Tibial artery (tissue), 4 donors: ENCODE results near the gene KLHDC10.

Source experiments
- DNase-seq, 2 donors: peaks; one replicate each; pipeline ENCODE4 v3.0.0-alpha.2; 2019
- H3K27ac ChIP-seq, 2 donors: fragments of 200-600 bp; sonication (generic) in 1 of 2; 1 replicate in 1 of 2; 2 replicates in 1 of 2; pipeline ENCODE4 v1.5.1; 2018 to 2019; ENCODE audit warnings: mild to moderate bottlenecking in 1 of 2
- H3K27me3 ChIP-seq, 2 donors: fragments of 200-600 bp; sonication (generic) in 1 of 2; one replicate each; pipeline versions ENCODE4 v1.5.1 to v1.6.0; 2016 to 2019
- H3K36me3 ChIP-seq, 3 donors: fragments of 200-600 bp; sonication (generic) in 2 of 3; one replicate each; pipeline ENCODE4 v1.5.1; 2016 to 2019; ENCODE audit warnings: mild to moderate bottlenecking in 2 of 3
- H3K4me1 ChIP-seq, 4 donors: fragments of 200-600 bp; sonication (generic) in 2 of 4; 1 replicate in 3 of 4; 2 replicates in 1 of 4; pipeline ENCODE4 v1.5.1; 2016 to 2019
- H3K4me3 ChIP-seq, 2 donors: fragments of 200-600 bp; sonication (generic) in 1 of 2; 1 replicate in 1 of 2; 2 replicates in 1 of 2; pipeline ENCODE4 v1.5.1; 2018 to 2019; ENCODE audit warnings: mild to moderate bottlenecking in 2 of 2
- H3K9me3 ChIP-seq, 3 donors: fragments of 200-600 bp; sonication (generic) in 1 of 3; one replicate each; pipeline ENCODE4 v1.5.1; 2016 to 2019
- intact Hi-C: fragments of 100-400 bp; cut with DNase I; formaldehyde crosslinking; loops from one replicate; pipeline ENCODE4 v1.15.0; 2023; ENCODE audit warnings: low total_unique reads
- TF ChIP-seq, protein P1 (sequence below), 2 experiments: fragments of 200-600 bp in 1 of 2; fragments of 450-650 bp in 1 of 2; IDR thresholded peaks; one replicate each; pipeline ENCODE4 v1.5.1; 2017 to 2019; ENCODE audit warnings: antibody characterized with exemption in 2 of 2, mild to moderate bottlenecking in 1 of 2, moderate library complexity in 1 of 2

The KLHDC10 gene

DNA sequence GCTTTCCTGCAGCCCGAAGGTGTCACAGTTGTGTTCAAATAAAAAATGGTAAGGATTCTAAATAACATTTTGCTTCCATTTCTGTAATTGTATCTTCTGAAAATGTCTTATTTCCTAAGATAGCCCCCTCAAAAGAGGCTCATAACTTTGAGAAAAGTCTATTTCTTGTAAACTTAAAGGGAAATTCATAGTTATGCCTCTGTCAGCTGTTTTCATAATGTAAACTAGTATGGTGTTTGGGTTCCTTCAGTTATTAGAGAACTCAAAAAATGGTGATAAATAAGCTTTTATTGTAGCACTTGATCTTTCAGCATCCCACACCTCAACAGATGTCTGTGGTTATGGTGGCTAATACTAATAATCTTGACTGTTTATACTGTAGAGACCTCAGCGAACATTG is 57.1 kb downstream of the KLHDC10 start:
- no peak for DNase-seq
- TF ChIP-seq, protein P1, sequence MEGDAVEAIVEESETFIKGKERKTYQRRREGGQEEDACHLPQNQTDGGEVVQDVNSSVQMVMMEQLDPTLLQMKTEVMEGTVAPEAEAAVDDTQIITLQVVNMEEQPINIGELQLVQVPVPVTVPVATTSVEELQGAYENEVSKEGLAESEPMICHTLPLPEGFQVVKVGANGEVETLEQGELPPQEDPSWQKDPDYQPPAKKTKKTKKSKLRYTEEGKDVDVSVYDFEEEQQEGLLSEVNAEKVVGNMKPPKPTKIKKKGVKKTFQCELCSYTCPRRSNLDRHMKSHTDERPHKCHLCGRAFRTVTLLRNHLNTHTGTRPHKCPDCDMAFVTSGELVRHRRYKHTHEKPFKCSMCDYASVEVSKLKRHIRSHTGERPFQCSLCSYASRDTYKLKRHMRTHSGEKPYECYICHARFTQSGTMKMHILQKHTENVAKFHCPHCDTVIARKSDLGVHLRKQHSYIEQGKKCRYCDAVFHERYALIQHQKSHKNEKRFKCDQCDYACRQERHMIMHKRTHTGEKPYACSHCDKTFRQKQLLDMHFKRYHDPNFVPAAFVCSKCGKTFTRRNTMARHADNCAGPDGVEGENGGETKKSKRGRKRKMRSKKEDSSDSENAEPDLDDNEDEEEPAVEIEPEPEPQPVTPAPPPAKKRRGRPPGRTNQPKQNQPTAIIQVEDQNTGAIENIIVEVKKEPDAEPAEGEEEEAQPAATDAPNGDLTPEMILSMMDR (IDR thresholded peaks at IDR 0.05): no peak
- peaks cover 70 to 81% (median 71%) of the 10 kb centered on the region in 3 donors for H3K36me3 ChIP-seq

DNA sequence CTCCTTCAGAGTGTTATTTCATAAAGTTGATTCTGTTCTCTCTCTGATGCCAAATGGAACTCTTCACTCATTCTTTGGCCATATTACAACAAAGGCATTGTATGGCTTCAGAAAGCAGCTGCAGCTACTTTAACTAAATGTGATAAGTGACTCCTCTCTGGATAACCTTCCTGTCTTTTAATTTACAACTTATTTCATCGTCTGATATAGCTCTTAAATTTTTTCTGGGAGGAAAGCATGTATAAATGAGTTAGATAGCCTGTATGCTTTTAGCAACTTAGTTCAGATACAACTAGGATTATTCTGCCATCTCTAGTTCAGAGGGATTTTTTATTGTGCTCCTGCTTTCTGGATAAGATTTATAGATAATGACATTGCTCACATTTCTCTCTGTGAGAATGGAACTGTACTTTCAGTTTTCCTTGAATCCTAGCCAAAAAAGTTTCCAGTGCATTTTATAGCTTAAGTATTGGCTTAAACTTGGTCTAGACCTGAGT is 57.5 kb downstream of the KLHDC10 start:
- peaks cover 0 to 18% (median 7%) of the 10 kb centered on the region in 4 donors for H3K4me1 ChIP-seq
- intact Hi-C loops: no loop called here
- H3K27me3 ChIP-seq: no peaks in the 10 kb centered on the region
- DNase-seq: no peak
- no peaks in the 10 kb centered on the region for H3K9me3 ChIP-seq
- no peak overlapping the region for H3K27ac ChIP-seq
- H3K36me3 ChIP-seq: peaks cover 67 to 81% (median 69%) of the 10 kb centered on the region in 3 donors
- TF ChIP-seq, protein P1 (IDR thresholded peaks at IDR 0.05): no peak
- H3K4me3 ChIP-seq: no peak overlapping the region

More for the DNA sequence above, 57.1 kb downstream of the KLHDC10 start:
- no peak overlapping the region for H3K27ac ChIP-seq
- no peak overlapping the region for H3K4me3 ChIP-seq
- no peaks in the 10 kb centered on the region for H3K27me3 ChIP-seq
- H3K9me3 ChIP-seq: no peaks in the 10 kb centered on the region
- H3K4me1 ChIP-seq: peaks cover 0 to 18% (median 7%) of the 10 kb centered on the region in 4 donors
- intact Hi-C loops: no loop called here

DNA sequence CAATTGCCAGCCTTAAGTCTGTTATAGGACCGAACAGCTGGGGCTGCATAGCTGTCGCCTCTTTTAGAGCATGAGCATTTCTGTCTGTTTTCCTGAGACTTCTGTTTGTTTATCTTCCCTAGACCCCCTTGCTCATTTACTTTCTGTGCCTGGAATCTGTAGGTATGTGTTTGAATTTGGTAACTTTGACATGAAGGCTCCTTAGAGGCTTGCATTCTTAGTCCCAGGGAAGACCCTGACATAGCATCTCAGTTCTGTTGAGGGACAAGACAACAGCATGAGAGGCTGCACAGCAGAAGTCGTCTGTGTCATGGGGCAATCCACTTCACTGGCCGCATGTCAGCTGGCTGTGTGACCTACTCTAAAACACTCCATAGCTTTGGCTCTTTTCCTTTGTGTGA is 58.7 kb downstream of the KLHDC10 start:
- intact Hi-C loops: no loop called here
- H3K27ac ChIP-seq: no peak overlapping the region
- peaks cover 56 to 78% (median 60%) of the 10 kb centered on the region in 3 donors for H3K36me3 ChIP-seq
- no peak overlapping the region for H3K4me3 ChIP-seq
- no peaks in the 10 kb centered on the region for H3K27me3 ChIP-seq
- DNase-seq: no peak
- peaks cover 0 to 18% (median 7%) of the 10 kb centered on the region in 4 donors for H3K4me1 ChIP-seq
- TF ChIP-seq, protein P1 (IDR thresholded peaks at IDR 0.05): no peak
- no peaks in the 10 kb centered on the region for H3K9me3 ChIP-seq

DNA sequence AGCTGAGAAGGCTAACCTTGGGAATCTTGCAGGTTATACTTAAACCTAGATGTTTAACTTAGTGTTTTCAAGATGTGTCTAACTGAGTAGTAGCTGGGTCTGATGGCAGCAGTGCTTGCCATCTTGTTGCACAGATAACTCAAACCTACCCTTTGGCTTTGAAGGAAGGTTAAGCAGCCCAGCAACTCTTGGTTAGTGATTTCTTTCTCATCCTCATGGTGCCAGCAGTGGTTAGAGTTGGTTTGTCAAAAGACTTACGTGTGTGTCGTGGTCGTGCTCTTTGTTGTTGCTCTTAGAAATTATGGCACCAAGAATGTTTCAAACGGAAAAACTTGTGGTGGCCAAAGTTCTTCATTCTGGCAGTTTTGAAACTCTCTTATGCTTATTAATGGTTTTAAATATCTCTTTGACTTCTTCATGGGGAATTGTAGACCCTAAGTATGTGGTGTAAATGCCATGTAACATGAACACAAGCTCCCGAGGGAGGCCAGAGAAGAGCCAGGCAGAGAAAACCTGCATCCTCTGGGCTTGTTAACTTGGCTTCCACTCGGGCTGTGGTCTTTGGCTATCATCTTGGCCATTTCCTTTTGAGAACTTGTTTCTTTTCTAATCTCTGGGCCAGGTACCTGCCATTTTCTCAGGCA is 61.0 kb downstream of the KLHDC10 start:
- H3K4me1 ChIP-seq: peaks cover 0 to 18% (median 7%) of the 10 kb centered on the region in 4 donors
- no peaks in the 10 kb centered on the region for H3K9me3 ChIP-seq
- no peak overlapping the region for H3K4me3 ChIP-seq
- no peak for DNase-seq
- H3K27me3 ChIP-seq: no peaks in the 10 kb centered on the region
- TF ChIP-seq, protein P1 (IDR thresholded peaks at IDR 0.05): no peak
- no peak overlapping the region for H3K27ac ChIP-seq
- H3K36me3 ChIP-seq: peaks cover 44 to 77% (median 53%) of the 10 kb centered on the region in 3 donors
- intact Hi-C loops: no loop called here

DNA sequence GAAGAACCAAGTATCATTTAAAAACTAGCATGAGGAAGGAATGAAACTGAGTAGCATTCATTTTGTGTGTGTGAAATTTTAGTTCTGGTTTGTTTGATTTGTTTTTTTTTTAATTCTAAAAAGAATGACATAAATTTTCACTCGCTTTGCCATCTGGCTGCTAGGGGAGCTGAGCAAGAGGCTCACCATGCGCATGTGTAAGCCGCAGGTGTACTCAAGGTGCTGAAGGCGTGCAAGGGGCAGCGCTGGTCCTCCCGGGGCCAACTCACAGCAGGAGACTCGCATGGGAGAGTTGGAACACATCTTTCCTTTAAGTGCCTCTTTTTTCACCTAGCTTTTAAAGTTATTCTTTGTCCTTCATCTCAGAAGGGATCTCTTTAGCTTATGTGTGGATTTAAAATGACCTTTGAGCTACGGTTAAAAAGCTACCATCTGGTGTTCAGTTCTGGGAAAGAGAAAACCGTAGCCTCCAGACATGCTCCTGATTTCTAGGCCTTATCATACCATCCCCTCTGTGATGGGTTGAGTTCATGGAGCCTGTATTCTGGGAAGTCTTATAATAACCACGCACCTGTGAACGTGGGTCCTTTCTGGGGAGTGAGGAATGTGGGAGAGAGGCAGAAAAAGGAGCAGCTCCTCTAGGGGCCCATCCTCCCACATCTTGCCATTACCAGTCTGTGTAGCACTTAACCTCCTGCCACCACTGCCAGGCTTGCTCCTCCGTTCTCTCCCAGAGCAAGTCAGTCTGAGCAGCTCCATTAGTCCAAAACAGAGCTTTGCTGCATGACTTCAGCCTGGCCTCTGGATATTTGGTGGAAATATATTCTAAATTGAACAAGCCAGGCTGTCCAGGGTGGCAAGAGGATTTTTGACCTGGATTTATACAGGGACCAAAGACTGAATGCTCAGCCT is 61.9 kb downstream of the KLHDC10 start:
- no peaks in the 10 kb centered on the region for H3K9me3 ChIP-seq
- H3K4me3 ChIP-seq: no peak overlapping the region
- peaks cover 38 to 72% (median 51%) of the 10 kb centered on the region in 3 donors for H3K36me3 ChIP-seq
- DNase-seq: no peak
- peaks cover 0 to 13% (median 6%) of the 10 kb centered on the region in 4 donors for H3K4me1 ChIP-seq
- intact Hi-C loops: no loop called here
- H3K27ac ChIP-seq: no peak overlapping the region
- no peaks in the 10 kb centered on the region for H3K27me3 ChIP-seq
- TF ChIP-seq, protein P1 (IDR thresholded peaks at IDR 0.05): no peak
